ENCODE data around the gene UBE2D1.

GRCh38 chr10:58347967-58348366 is 13.2 kb downstream of the UBE2D1 start:
- no peak for TF ChIP-seq CTCF (IDR thresholded peaks at IDR 0.05)
- TF ChIP-seq PRDM15 (CRISPR knock-in tag; IDR thresholded peaks at IDR 0.05), result no peak
- TF ChIP-seq NFYB (CRISPR knock-in tag; conservative IDR thresholded peaks at IDR 0.05; ENCODE audit: low read depth), result no peak
- no peak for TF ChIP-seq E2F1 (CRISPR knock-in tag; IDR thresholded peaks at IDR 0.05)
- TF ChIP-seq USF1 (CRISPR knock-in tag; IDR thresholded peaks at IDR 0.05), result no peak
